HG02970 (cell line): Measurements from ENCODE around the gene CCDC57.

Source experiments
- ATAC-seq: cut with Tn5 transposase; IDR thresholded peaks from one replicate; pipeline ENCODE4 v1.9.1; 2021; ENCODE audit warnings: mild to moderate bottlenecking, moderate library complexity, moderate number of reproducible peaks; ENCODE audit not compliant: unreplicated experiment, low FRiP score

CCDC57 gene

GRCh38 chr17:82161216-82161615 lies 51.4 kb downstream of the CCDC57 start:
- ATAC-seq, result no peak

GRCh38 chr17:82160075-82160474 lies 52.6 kb downstream of the CCDC57 start:
- ATAC-seq, result no peak

GRCh38 chr17:82158825-82159224 lies 53.8 kb downstream of the CCDC57 start:
- no peak for ATAC-seq

- no peak for ATAC-seq
Observed at GRCh38 chr17:82157046-82158035, 55.3 kb downstream of the CCDC57 start.

- ATAC-seq, result no peak
Observed at GRCh38 chr17:82156284-82156925, 56.2 kb downstream of the CCDC57 start.

- no peak for ATAC-seq
Observed at GRCh38 chr17:82155606-82156005, 57.0 kb downstream of the CCDC57 start.

GRCh38 chr17:82154881-82155331 lies 57.7 kb downstream of the CCDC57 start:
- no peak for ATAC-seq

GRCh38 chr17:82153745-82154375 lies 58.8 kb downstream of the CCDC57 start:
- peak; percentile 54 for ATAC-seq

- ATAC-seq, result no peak
Observed at GRCh38 chr17:82153295-82153691, 59.3 kb downstream of the CCDC57 start.

- no peak for ATAC-seq
Observed at GRCh38 chr17:82152556-82153294, 59.9 kb downstream of the CCDC57 start.

- ATAC-seq, result no peak
Observed at GRCh38 chr17:82152114-82152513, 60.5 kb downstream of the CCDC57 start.

GRCh38 chr17:82151106-82151957 lies 61.3 kb downstream of the CCDC57 start:
- ATAC-seq, result no peak

GRCh38 chr17:82149401-82150099 lies 63.1 kb downstream of the CCDC57 start:
- ATAC-seq, result no peak

- ATAC-seq, result no peak
Observed at GRCh38 chr17:82148997-82149396, 63.6 kb downstream of the CCDC57 start.

GRCh38 chr17:82148011-82148410 lies 64.6 kb downstream of the CCDC57 start:
- ATAC-seq, result no peak

- ATAC-seq, result no peak
Observed at GRCh38 chr17:82146663-82147654, 65.7 kb downstream of the CCDC57 start.

- ATAC-seq, result no peak
Observed at GRCh38 chr17:82145550-82146155, 67.0 kb downstream of the CCDC57 start.
